Peyer's patch (tissue), 4 donors: ENCODE measurements around the gene EPHA8. TPM values are rescaled to one million over a fixed set of nuclear protein-coding genes. Genes with fewer than 3 reads are reported as not detected.
A peak's percentile ranks its signal among the peaks of the same experiment; 100 is the strongest.

Experiments
- DNase-seq, 3 donors: peaks; one replicate each; pipeline ENCODE4 v3.0.0-alpha.2; 2017 to 2019
- H3K27ac ChIP-seq, 4 donors: fragments of 200-600 bp; sonication (generic); one replicate each; pipeline ENCODE4 v1.5.1; 2016 to 2019
- H3K27me3 ChIP-seq, 2 donors: fragments of 200-600 bp; sonication (generic); one replicate each; pipeline ENCODE4 v1.5.1; 2019
- H3K36me3 ChIP-seq, 3 donors: fragments of 200-600 bp; sonication (generic); one replicate each; pipeline ENCODE4 v1.5.1; 2016 to 2019
- H3K4me1 ChIP-seq, 4 donors: fragments of 200-600 bp; sonication (generic); one replicate each; pipeline ENCODE4 v1.5.1; 2016 to 2019
- H3K4me3 ChIP-seq, 4 donors: fragments of 200-600 bp; sonication (generic); 1 replicate in 3 of 4; 2 replicates in 1 of 4; pipeline ENCODE4 v1.5.1; 2016 to 2019; ENCODE audit warnings: mild to moderate bottlenecking in 1 of 4
- H3K9me3 ChIP-seq, 4 donors: fragments of 200-600 bp; sonication (generic); one replicate each; pipeline ENCODE4 v1.5.1; 2016 to 2019; ENCODE audit warnings: mild to moderate bottlenecking in 1 of 4
- POLR2A ChIP-seq, 2 donors: fragments of 450-650 bp; IDR thresholded peaks; one replicate each; pipeline ENCODE4 v1.5.1; 2017; ENCODE audit warnings: antibody characterized with exemption in 2 of 2, mild to moderate bottlenecking in 2 of 2, moderate library complexity in 2 of 2
- total RNA-seq, 4 donors: library from RNA; depleted of rRNA; stranded (reverse); fragments of >200 nt; gene quantifications; one replicate each; pipeline ENCODE4 v1.1.0, GENCODE V29; 2016
- TF ChIP-seq, protein P1 (sequence below), 6 experiments: fragments of 450-650 bp in 4 of 6; fragments of 200-600 bp in 2 of 6; sonication (generic) in 1 of 6; IDR thresholded peaks; one replicate each; pipeline ENCODE4 v1.5.1; 2017 to 2019; ENCODE audit warnings: antibody characterized with exemption in 6 of 6, mild to moderate bottlenecking in 3 of 6, moderate library complexity in 1 of 6

EPHA8 gene
- total RNA-seq, 4 donors from 2014 or later: not detected

DNA sequence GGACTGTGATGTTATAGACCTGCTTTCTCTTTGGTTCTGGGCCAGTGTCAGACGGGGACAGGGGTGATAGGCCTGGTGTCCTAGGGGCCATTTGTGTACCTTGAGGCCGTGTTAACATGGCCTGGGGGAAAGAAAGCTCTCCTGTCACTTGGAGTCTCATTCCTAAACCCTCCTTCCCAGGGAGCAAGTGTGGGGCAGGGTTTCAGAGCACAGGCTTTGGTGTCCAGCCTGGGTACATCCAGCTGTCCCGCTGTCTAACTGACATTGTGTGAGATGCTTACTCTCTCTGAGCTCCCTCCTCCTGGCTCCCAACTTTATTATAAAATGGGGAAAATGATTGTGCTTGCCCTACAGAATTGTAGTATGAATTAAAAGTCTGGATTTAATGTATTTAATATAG, 32.6 kb upstream of the EPHA8 start:
- no peaks in the 10 kb centered on the region for H3K9me3 ChIP-seq
- DNase-seq: no peak

DNA sequence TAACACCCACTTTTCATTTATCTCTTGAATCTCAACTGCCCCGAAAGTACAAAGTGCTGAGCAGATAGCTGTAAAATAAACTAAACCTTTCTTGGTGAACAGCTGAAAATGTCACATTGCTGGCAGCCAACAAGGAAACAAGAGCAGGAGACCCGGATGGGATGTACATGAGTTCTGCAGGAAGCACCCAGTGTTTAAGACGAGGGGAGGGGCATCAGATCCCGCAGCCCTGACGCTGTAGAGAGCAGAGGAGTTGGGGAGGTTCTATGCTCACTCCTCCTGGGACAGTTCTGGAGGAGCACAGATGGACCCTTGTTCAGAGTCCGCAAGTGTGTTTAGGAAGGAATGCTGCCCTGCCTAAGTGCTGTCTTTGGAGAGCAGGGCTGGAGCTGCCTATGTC, 32.0 kb upstream of the EPHA8 start:
- Histone ChIP-seq H3K9me3 (no peaks in the 10 kb centered on the region), H3K4me3 (no peak overlapping the region), H3K4me1 (peaks cover 0 to 15% (median 0%) of the 10 kb centered on the region in 4 donors), H3K27ac (peak overlapping the region in 1 of 4 donors; percentile 13), H3K27me3 (no peaks in the 10 kb centered on the region), H3K36me3 (peaks cover 0 to 19% (median 0%) of the 10 kb centered on the region in 3 donors)
- TF ChIP-seq, protein P1, sequence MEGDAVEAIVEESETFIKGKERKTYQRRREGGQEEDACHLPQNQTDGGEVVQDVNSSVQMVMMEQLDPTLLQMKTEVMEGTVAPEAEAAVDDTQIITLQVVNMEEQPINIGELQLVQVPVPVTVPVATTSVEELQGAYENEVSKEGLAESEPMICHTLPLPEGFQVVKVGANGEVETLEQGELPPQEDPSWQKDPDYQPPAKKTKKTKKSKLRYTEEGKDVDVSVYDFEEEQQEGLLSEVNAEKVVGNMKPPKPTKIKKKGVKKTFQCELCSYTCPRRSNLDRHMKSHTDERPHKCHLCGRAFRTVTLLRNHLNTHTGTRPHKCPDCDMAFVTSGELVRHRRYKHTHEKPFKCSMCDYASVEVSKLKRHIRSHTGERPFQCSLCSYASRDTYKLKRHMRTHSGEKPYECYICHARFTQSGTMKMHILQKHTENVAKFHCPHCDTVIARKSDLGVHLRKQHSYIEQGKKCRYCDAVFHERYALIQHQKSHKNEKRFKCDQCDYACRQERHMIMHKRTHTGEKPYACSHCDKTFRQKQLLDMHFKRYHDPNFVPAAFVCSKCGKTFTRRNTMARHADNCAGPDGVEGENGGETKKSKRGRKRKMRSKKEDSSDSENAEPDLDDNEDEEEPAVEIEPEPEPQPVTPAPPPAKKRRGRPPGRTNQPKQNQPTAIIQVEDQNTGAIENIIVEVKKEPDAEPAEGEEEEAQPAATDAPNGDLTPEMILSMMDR (IDR thresholded peaks at IDR 0.05): no peak
- TF ChIP-seq POLR2A (IDR thresholded peaks at IDR 0.05): no peak
- no peak for DNase-seq

More for the DNA sequence above, 32.6 kb upstream of the EPHA8 start:
- Histone ChIP-seq H3K36me3 (peaks cover 0 to 24% (median 0%) of the 10 kb centered on the region in 3 donors), H3K4me1 (peaks cover 0 to 15% (median 0%) of the 10 kb centered on the region in 4 donors), H3K27ac (peak overlapping the region in 1 of 4 donors; percentile 36), H3K4me3 (no peak overlapping the region), H3K27me3 (no peaks in the 10 kb centered on the region)
- TF ChIP-seq, protein P1 (IDR thresholded peaks at IDR 0.05): no peak
- no peak for TF ChIP-seq POLR2A (IDR thresholded peaks at IDR 0.05)

DNA sequence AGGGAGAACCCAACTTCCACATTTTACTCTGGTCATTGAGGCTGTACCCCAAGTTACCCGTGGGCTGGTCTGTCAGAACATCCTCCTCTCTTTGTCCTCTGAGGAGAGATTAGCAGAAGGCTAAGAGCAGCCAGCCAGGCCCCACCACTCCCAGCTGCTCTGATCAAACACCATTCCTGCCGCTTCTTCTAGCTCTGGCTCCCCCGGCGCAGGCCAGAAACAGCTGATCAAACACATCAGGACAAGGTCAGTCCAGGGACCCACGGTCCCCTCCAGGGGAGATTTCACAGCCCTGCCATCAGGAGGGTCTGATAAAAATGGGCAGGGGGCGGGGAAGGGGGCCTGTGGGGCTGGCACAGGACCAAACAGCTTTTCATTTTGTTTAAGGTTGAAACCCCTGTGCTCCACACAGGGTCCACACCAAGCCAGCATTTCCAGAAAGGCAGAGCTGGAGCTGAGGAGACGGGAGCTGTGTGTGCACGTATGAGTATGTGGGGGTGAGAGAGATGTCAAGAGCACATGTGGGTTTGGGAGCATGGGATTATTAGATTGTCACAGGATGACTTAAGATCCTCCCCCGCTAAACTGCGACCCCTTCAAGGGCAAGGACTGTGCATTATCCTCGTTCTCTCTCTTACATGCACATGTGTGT, 29.9 kb upstream of the EPHA8 start:
- Histone ChIP-seq H3K27me3 (no peaks in the 10 kb centered on the region), H3K9me3 (no peaks in the 10 kb centered on the region), H3K4me3 (no peak overlapping the region), H3K36me3 (no peaks in the 10 kb centered on the region), H3K4me1 (peaks cover 0 to 15% (median 0%) of the 10 kb centered on the region in 4 donors), H3K27ac (no peak overlapping the region)
- DNase-seq: peak in 1 of 3 donors; percentile 30
- TF ChIP-seq POLR2A (IDR thresholded peaks at IDR 0.05): no peak
- TF ChIP-seq, protein P1 (IDR thresholded peaks at IDR 0.05): no peak

DNA sequence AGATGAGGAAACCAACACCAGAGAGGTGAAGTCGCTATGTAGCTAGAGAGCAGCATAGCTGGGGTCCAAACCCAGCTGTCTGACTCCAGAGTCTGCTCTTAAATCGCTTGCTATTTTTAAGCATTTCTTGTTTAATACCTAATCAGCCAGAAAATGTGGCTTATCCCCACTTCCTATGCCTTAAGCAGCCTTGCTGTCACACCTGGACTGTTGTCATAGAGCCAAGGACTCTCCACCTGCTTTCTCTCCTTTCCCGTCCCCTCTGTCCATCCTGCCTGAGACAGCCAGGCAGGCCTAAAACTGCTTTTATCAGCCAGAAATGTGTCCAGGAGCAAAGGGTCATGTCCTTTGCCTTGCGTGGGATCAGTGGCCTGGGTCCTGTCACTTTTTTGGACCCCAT, 28.3 kb upstream of the EPHA8 start:
- Histone ChIP-seq H3K36me3 (no peaks in the 10 kb centered on the region), H3K4me3 (no peak overlapping the region), H3K27ac (no peak overlapping the region), H3K9me3 (no peaks in the 10 kb centered on the region), H3K4me1 (peaks cover 0 to 15% (median 0%) of the 10 kb centered on the region in 4 donors), H3K27me3 (no peaks in the 10 kb centered on the region)
- TF ChIP-seq, protein P1 (IDR thresholded peaks at IDR 0.05): no peak
- TF ChIP-seq POLR2A (IDR thresholded peaks at IDR 0.05): no peak
- peak in 1 of 3 donors; percentile 9 for DNase-seq

DNA sequence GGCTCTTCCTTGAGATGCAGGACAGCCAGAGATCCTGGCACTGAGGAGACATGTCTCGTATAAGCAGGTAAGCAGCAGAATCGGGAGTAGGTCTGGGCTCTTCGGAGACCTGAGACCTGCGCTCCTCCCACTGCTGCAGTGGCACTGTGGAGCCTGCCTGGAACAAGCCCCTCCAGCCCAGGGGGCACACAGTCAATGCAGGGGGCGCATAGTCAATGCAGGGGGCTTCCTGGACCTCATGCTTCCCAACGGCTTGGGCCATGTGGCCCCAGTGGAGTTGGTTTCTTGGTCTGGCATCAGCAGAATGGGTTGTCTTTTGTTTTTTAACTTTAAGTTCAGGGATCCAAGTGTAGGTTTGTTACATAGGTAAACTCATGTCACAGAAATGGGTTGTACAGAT, 27.9 kb upstream of the EPHA8 start:
- H3K9me3 ChIP-seq: no peaks in the 10 kb centered on the region
- H3K4me1 ChIP-seq: peaks cover 0 to 14% (median 0%) of the 10 kb centered on the region in 4 donors
- H3K27ac ChIP-seq: no peak overlapping the region
- peak in 1 of 3 donors; percentile 33 for DNase-seq
- no peaks in the 10 kb centered on the region for H3K27me3 ChIP-seq
- H3K4me3 ChIP-seq: no peak overlapping the region
- H3K36me3 ChIP-seq: no peaks in the 10 kb centered on the region
- no peak for TF ChIP-seq POLR2A (IDR thresholded peaks at IDR 0.05)
- TF ChIP-seq, protein P1 (IDR thresholded peaks at IDR 0.05): no peak
